Hematopoietic multipotent progenitor cell treated with erythropoietin and hydrocortisone succinate and interleukin-3 and kit ligand, for 8 days (in vitro differentiated cells): ENCODE results near the gene HSPA2.

ENCODE experiments used
- DNase-seq: peaks from one replicate; pipeline ENCODE4 v3.0.0-alpha.2; 2015

HSPA2 gene

DNA sequence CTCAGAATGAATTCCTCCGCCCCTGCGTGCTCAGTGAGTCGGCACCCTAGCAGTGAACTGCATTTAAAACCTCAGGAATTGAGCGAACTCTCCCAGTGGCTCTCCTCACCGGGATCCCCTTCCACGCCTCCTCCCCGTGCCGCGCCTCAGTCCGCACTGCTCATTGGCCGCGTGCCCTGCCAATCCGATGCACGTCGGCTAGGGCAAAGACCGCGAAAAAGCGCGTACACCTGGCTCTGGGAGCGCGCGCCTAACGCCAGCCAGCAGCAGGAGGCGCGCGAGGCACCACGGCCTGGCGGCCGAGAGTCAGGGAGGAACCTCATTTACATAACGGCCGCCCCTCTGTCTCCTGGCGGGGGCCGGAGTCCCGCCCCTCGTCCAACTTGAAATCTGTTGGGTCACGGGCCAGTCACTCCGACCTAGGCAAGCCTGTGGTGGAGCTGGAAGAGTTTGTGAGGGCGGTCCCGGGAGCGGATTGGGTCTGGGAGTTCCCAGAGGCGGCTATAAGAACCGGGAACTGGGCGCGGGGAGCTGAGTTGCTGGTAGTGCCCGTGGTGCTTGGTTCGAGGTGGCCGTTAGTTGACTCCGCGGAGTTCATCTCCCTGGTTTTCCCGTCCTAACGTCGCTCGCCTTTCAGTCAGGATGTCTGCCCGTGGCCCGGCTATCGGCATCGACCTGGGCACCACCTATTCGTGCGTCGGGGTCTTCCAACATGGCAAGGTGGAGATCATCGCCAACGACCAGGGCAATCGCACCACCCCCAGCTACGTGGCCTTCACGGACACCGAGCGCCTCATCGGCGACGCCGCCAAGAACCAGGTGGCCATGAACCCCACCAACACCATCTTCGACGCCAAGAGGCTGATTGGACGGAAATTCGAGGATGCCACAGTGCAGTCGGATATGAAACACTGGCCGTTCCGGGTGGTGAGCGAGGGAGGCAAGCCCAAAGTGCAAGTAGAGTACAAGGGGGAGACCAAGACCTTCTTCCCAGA, at the start of gene HSPA2:
TSS of gene HSPA2 (plus strand) at position 534 of the 995 bp plus-strand sequence. CDS start at position 643, 109 bp downstream.
- peak; percentile 98 for DNase-seq

DNA sequence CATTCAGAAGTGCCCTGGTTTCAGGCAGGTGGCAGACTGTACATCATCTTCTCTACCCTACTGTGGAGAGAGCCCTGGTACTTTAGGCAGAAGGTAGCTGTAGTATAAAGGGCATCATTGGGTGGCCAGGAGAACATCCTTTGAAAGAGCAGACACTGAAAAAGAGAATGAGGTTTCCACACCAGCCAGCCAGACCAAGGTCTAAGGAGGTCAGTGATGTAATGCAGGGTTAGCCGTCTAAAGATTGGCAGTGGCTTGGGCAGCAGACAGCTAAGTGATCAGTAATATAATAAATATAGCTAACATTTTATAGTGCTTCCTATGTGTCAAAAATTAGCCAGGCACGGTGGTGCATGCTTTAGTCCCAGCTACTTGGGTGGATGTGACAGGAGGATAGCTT, 48.9 kb upstream of the HSPA2 start:
- DNase-seq, result no peak

DNA sequence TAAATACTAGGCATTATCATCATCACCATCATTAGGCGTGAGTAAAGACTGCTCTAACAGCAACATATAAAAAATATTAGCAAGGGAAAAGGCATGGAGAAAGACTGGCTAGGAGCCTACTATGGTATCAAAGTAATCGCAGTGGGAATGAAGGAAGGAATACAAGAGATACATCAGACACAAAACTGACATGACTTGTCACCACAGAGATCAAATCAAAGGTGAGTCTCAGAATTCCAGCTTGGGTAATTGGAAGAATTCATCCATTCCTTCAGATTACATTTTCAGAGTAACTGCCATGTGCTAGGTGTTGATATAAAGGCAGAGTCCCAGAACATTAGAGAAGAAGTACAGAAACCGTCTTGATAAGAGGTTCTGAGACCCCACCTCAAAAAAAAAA, 47.1 kb upstream of the HSPA2 start:
- no peak for DNase-seq

DNA sequence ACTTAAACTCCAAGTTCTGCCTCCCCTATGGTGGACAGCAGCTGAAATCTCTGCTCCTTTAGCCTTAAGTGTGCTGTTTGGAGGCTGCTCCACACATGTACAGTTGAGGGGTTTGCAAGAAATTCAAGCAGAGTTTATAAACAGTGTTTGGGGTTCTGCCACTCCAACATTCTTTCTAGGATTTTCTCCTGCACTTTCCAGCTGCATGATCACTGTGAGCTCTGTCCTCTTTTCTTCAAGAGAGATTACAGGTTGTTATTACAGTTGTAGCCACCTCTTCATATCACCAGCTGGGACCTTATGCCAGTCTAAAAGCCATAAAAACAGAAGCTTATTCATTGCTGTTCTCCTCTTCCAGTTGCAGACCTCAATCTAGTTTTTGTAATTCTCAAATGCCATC, 45.3 kb upstream of the HSPA2 start:
- DNase-seq, result no peak

- no peak for DNase-seq
These were observed 43.8 kb upstream of the HSPA2 start for GRCh38 chr14:64496764-64497163.

GRCh38 chr14:64500088-64500487, 40.5 kb upstream of the HSPA2 start:
- DNase-seq, result no peak

DNA sequence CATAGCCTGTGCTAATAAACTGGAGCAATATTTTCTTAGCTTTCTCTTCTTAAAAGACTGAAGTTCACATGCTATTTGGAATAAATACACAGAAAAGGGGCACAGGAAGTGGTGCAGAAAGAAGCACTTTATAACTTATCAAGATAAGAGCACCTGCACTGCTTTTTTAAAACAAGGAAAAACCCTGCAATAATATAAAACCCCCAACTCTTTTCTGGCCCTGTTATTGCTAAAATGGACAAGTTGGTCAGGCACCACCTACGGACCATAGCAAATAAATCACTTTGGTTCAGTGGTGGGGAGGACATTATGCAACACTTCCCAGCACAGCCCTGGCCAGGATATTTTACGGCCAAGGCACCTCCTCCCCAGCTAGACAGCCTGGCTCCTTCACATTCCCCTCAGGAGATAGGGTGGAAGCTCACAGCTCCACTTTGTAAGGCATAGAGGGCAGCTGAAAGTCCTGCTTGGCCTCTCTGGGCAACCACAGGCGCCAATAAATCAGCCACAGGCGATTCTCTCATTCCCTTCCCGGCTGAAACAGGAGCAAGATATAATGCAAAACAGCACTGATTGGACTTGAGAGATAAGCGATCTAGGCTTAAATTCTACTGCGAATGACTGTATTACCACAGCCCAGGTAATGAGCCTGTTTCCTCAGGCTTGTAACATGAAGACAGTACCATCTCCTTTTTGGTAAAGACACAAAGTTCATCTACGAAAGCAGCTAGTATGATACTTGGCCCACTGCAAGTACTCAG, 39.0 kb upstream of the HSPA2 start:
- DNase-seq, result no peak

- DNase-seq, result no peak
These were observed 38.1 kb upstream of the HSPA2 start for GRCh38 chr14:64502456-64502855.

GRCh38 chr14:64502887-64503433, 37.6 kb upstream of the HSPA2 start:
- peak; percentile 73 for DNase-seq

GRCh38 chr14:64503434-64504309, 36.9 kb upstream of the HSPA2 start, which contains the start of gene ZBTB25:
Gene ZBTB25, minus strand, starts transcription at chr14:64503838. Its CDS starts 13,305 bp downstream, at chr14:64490533.
- peak; percentile 90 for DNase-seq

- peak; percentile 77 for DNase-seq
These were observed 36.1 kb upstream of the HSPA2 start, which contains the start of gene ZBTB1 for GRCh38 chr14:64504310-64504896. Gene ZBTB1, plus strand, starts transcription at chr14:64504770. Its CDS starts 16,735 bp downstream, at chr14:64521505.

DNA sequence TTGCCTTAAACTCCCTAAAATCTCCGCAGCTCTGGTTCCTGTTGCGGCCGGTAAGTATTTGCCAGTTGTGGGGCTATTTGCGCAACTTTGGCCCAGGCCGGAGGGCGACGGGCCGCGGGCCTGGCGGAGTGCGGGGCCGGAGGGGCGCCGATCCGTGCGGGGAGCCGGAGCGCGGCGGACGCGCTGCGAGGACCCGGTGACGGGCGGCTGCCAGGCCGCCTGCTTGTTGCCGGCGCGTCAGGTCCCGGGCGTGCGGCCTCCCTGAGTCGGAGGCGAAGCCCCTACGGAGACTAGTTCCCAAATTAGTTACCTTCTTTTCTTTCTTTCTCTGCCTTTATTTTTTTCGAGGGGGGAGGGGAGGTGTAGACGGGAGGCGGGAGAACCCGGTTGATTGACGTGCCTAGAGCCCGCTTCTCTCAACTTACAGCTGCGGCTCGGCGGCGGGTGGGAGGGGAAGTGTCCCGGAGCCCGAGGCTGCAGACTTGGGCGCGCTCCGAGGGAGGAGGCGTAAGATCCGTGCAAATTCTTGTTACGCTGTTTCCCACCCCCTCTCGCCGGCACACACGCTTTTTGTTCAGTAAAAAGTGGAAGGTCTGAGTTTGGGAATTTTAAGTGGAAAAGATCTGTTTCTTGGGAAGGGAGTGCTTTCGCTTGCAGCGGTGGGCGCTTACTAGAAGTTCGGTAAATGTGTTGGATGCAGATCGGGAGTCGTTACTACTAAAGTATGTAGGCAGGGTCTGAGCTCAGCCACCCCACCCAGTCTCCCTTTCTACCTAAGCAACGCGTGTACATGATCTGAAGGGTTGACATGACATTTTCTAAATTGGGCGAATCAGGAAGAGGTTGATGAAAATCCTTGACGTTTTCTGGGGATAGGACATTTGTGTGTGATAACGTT, 35.4 kb upstream of the HSPA2 start:
- peak; percentile 91 for DNase-seq

GRCh38 chr14:64506721-64507120, 33.8 kb upstream of the HSPA2 start:
- DNase-seq, result no peak

- DNase-seq, result no peak
These were observed 33.0 kb upstream of the HSPA2 start for GRCh38 chr14:64507376-64508156.

DNA sequence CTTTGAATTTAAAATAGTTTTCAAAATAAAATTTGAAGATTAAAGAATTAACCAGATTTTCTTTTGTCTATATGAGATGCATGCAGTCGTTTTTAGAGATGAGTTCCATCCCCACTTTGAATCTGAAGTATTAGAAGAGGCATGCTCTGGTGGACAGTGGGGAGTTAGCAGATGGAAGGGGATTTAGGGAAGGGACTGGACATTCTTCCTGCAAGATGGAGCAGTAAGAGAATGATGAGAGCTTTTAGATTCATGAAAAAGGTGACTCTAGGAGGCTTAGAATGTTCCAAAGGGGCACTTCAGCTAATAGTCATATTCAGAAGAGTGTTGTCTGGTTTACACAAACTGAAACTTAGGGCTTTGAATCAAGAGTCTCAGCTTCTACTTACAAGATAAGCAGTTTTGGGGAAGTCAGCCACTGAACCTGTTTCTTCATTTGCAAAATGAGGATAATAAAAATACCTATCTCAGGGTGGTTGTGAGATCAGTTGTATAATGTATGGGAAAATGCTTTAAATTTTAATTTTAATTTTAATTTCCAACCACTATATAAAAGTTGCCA, 32.2 kb upstream of the HSPA2 start:
- no peak for DNase-seq

DNA sequence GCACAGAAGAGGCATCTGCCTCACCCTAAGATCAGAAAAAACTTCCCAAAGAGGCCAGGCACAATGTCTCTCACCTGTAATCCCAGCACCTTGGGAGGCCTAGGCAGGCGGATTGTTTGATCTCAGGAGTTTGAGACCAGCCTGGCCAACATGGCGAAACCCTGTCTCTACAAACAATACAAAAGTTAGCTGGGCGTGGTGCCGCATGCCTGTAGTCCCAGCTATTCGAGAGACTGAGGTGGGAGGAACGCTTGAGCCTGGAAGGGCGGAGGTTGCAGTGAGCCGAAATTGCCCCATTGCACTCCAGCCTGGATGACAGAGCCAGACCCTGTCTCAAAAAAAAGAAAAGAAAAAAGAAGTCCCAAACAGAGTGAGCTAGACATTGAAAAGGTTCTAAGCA, 31.5 kb upstream of the HSPA2 start:
- no peak for DNase-seq

- DNase-seq, result peak; percentile 81
These were observed 29.5 kb upstream of the HSPA2 start for GRCh38 chr14:64510825-64511671.

- no peak for DNase-seq
These were observed 27.3 kb upstream of the HSPA2 start for GRCh38 chr14:64513271-64513670.

- DNase-seq, result no peak
These were observed 25.5 kb upstream of the HSPA2 start for GRCh38 chr14:64515053-64515452.
